K562 (cell line): ENCODE measurements around the gene ASIC3. TPM values are rescaled to one million over a fixed set of nuclear protein-coding genes. Genes with fewer than 3 reads are reported as not detected.
A peak's percentile ranks its signal among the peaks of the same experiment; 100 is the strongest.

ENCODE experiments used
- CUX1 ChIP-seq: fragments of 200-800 bp; sonication (Bioruptor generic); IDR thresholded peaks from 2 replicates; pipeline ENCODE4 v1.6.1; 2016; ENCODE audit warnings: missing genetic modification characterization, missing compliant biosample characterization
- DNMT1 ChIP-seq: fragments of 450-650 bp; IDR thresholded peaks from 2 replicates; pipeline ENCODE4 v1.6.1; 2016; ENCODE audit warnings: antibody characterized with exemption, mild to moderate bottlenecking
- HDAC3 ChIP-seq: fragments of 450-650 bp; IDR thresholded peaks from 2 replicates; pipeline ENCODE4 v1.6.1; 2018; ENCODE audit warnings: borderline replicate concordance, mild to moderate bottlenecking, moderate library complexity; ENCODE audit not compliant: partially characterized antibody
- KDM5B ChIP-seq: fragments of 200-600 bp; sonication (generic); IDR thresholded peaks from 2 replicates; pipeline ENCODE4 v1.6.1; 2012; ENCODE audit warnings: low read depth, mild to moderate bottlenecking, moderate library complexity, low read length, control low read depth, inconsistent platforms; ENCODE audit not compliant: insufficient replicate concordance
- MEIS2 ChIP-seq: fragments of 450-650 bp; IDR thresholded peaks from 2 replicates; pipeline ENCODE4 v1.6.1; 2014; ENCODE audit warnings: mild to moderate bottlenecking; ENCODE audit not compliant: partially characterized antibody
- NEUROD1 ChIP-seq: fragments of 150-350 bp; IDR thresholded peaks from 2 replicates; pipeline ENCODE4 v1.6.1; 2014; ENCODE audit warnings: borderline replicate concordance, low read length, low read depth; ENCODE audit not compliant: partially characterized antibody
- NR2C1 ChIP-seq, 2 experiments: fragments of 450-650 bp; IDR thresholded peaks; 2 replicates each; pipeline ENCODE4 v1.6.1; 2017; ENCODE audit warnings: mild to moderate bottlenecking in 2 of 2, antibody characterized with exemption in 1 of 2, inconsistent platforms in 1 of 2, missing compliant biosample characterization in 1 of 2, missing genetic modification characterization in 1 of 2
- PKNOX1 ChIP-seq: fragments of 450-650 bp; IDR thresholded peaks from 2 replicates; pipeline ENCODE4 v1.6.1; 2016
- SAP30 ChIP-seq: fragments of 200-600 bp; sonication (generic); IDR thresholded peaks from 2 replicates; pipeline ENCODE4 v1.6.1; 2012; ENCODE audit warnings: borderline replicate concordance, low read depth, mild to moderate bottlenecking, moderate library complexity, low read length, control low read depth, inconsistent platforms; ENCODE audit not compliant: insufficient read depth, poor library complexity, severe bottlenecking
- SLC30A9 ChIP-seq: fragments of 250-450 bp; sonication (Bioruptor Pico); IDR thresholded peaks from 2 replicates; pipeline ENCODE4 v1.8.0; 2022; ENCODE audit warnings: mild to moderate bottlenecking, moderate library complexity
- SMAD2 ChIP-seq: fragments of 150-350 bp; IDR thresholded peaks from 2 replicates; pipeline ENCODE4 v1.6.1; 2014; ENCODE audit warnings: low read depth, mild to moderate bottlenecking, low read length
- SREBF2 ChIP-seq: sonication (generic); formaldehyde crosslinking; IDR thresholded peaks from 2 replicates; pipeline ENCODE4 v1.4.0; 2020; ENCODE audit warnings: mild to moderate bottlenecking, missing genetic modification reagents
- TRIM24 ChIP-seq, 2 experiments: fragments of 450-650 bp; IDR thresholded peaks; 2 replicates each; pipeline ENCODE4 v1.6.1; 2016
- polyA plus RNA-seq, 8 experiments: library from polyadenylated mRNA; depleted of rRNA in 4 of 8; stranded (reverse) in 5 of 8; unstranded in 3 of 8; fragments of >200 nt; fragmentation: Nextera tagmentation in 2 of 8; fragmentation: Illumina TruSeq in 1 of 8; extraction: Ambion mirVana in 2 of 8; extraction: Trizol in 1 of 8; gene quantifications; 2 replicates each; pipeline versions ENCODE4 v1.2.1 to v1.2.3, GENCODE V29; 2011 to 2014; ENCODE audit warnings: inconsistent platforms in 1 of 8, missing spikeins in 1 of 8
- total RNA-seq, 7 experiments: library from RNA; depleted of rRNA in 6 of 7; stranded (reverse); fragments of >200 nt in 6 of 7; fragmentation: Illumina TruSeq in 2 of 7; extraction: Trizol in 2 of 7; gene quantifications; 2 replicates each; pipeline versions ENCODE4 v1.2.1 to v1.2.3, GENCODE V29; 2011 to 2021; ENCODE audit warnings: low replicate concordance in 1 of 7

ASIC3 gene
- total and polyA plus RNA-seq, 9 of the 15 experiments (the other 6 are each of a cell fraction or from before 2014, with no cell fraction given), result 0.11 to 5.0 (median 0.87) TPM

GRCh38 chr7:151038951-151039849, 9.1 kb upstream of the ASIC3 start (continued):
- TF ChIP-seq CUX1 (CRISPR knock-in tag) (no peak), NEUROD1 (peak; percentile 95), DNMT1 (no peak; the same call in 1 of the 2 replicates), SLC30A9 (CRISPR knock-in tag) (no peak), TRIM24 (IDR thresholded peaks at IDR 0.05) (peak; percentile 64 to 87; a peak in 3 of 4 replicates), KDM5B (peak; percentile 76), NR2C1 (IDR thresholded peaks at IDR 0.05) (no peak), NR2C1 (tag; IDR thresholded peaks at IDR 0.05) (peak; percentile 39; the same call in 1 of the 2 replicates), SMAD2 (no peak), MEIS2 (peak; percentile 67), PKNOX1 (peak; percentile 87), SREBF2 (CRISPR knock-in tag) (no peak), HDAC3 (peak; percentile 99), SAP30 (no peak)
